ENCODE data around the gene TRIM33. TPM values are rescaled to one million over a fixed set of nuclear protein-coding genes. Genes with fewer than 3 reads are reported as not detected.

The TRIM33 gene
- total and polyA plus RNA-seq, 10 of the 15 experiments (the other 5 are each of a cell fraction or from before 2014, with no cell fraction given), result 9.0 to 40.3 (median 22.0) TPM

DNA sequence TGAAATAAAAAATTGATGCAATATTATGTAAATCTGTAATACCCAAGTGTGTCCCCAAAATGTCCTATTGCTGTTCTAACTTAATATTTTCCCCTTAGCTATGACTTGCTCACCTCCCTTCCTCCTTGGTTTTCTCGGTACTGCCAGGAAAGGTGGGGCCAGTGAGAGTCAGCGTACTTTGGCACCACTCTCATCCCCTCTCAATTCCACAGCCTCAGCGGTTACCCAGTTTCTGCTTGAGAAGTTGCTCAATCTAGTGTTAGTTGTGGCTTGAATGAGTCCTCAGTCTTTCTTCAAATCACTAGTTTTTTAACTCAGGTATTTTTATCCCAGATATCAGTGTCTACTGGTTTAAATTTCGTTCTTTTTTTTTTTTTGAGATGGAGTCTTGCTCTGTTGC is 38.1 kb upstream of the TRIM33 start:
- Histone ChIP-seq H3K36me3 (ENCODE audit: control insufficient read depth in 2 of 2, insufficient read depth in 2 of 2, low read length in 1 of 2) (no peaks in the 10 kb centered on the region), H2AFZ (ENCODE audit: control insufficient read depth, low read depth, low read length) (no peak overlapping the region), H3K4me3 (no peak overlapping the region), H3K4me1 (ENCODE audit: control insufficient read depth, insufficient read depth, low read length) (no peaks in the 10 kb centered on the region), H4K20me1 (ENCODE audit: control insufficient read depth, insufficient read depth) (no peaks in the 10 kb centered on the region), H3K4me2 (ENCODE audit: control insufficient read depth, insufficient read depth) (no peak overlapping the region), H3K27ac (ENCODE audit: control insufficient read depth, insufficient read depth) (no peak overlapping the region), H3K27me3 (replicated peaks in 1 of 2; ENCODE audit: control insufficient read depth in 2 of 2, insufficient read depth in 2 of 2, low read length in 1 of 2) (no peaks in the 10 kb centered on the region), H3K9me3 (replicated peaks; ENCODE audit: control insufficient read depth, insufficient read depth, low read length) (no peaks in the 10 kb centered on the region), H3K79me2 (ENCODE audit: control insufficient read depth, insufficient read depth, low read length) (no peaks in the 10 kb centered on the region), H3K9ac (ENCODE audit: control insufficient read depth, insufficient read depth, low read length) (no peak overlapping the region)
- ChIA-PET POLR2A (no interaction called here), SMC1A (ENCODE audit: uncharacterized antibody, unreplicated experiment) (interaction anchor here (2.6 kb wide), 1 partner anchor 10 kb away, joined by 6 read pairs; no protein-coding TSS in a partner anchor), CTCF (no interaction called here), RAD21 (ENCODE audit: unreplicated experiment) (interaction anchor here (1.4 kb wide), 1 partner anchor 10 kb away, joined by 4 read pairs; no protein-coding TSS in a partner anchor)
- no peak for TF ChIP-seq NRF1 (conservative IDR thresholded peaks at IDR 0.05; ENCODE audit: low read depth, low read length)
- no peak for TF ChIP-seq EZH2 (IDR thresholded peaks at IDR 0.05; ENCODE audit: borderline replicate concordance, control insufficient read depth, low read depth, low read length)
- no peak for TF ChIP-seq SMARCA5 (IDR thresholded peaks at IDR 0.05)
- TF ChIP-seq RAD51 (IDR thresholded peaks at IDR 0.05), result no peak
- no peak for TF ChIP-seq LARP7 (IDR thresholded peaks at IDR 0.05)
- TF ChIP-seq, protein P1, sequence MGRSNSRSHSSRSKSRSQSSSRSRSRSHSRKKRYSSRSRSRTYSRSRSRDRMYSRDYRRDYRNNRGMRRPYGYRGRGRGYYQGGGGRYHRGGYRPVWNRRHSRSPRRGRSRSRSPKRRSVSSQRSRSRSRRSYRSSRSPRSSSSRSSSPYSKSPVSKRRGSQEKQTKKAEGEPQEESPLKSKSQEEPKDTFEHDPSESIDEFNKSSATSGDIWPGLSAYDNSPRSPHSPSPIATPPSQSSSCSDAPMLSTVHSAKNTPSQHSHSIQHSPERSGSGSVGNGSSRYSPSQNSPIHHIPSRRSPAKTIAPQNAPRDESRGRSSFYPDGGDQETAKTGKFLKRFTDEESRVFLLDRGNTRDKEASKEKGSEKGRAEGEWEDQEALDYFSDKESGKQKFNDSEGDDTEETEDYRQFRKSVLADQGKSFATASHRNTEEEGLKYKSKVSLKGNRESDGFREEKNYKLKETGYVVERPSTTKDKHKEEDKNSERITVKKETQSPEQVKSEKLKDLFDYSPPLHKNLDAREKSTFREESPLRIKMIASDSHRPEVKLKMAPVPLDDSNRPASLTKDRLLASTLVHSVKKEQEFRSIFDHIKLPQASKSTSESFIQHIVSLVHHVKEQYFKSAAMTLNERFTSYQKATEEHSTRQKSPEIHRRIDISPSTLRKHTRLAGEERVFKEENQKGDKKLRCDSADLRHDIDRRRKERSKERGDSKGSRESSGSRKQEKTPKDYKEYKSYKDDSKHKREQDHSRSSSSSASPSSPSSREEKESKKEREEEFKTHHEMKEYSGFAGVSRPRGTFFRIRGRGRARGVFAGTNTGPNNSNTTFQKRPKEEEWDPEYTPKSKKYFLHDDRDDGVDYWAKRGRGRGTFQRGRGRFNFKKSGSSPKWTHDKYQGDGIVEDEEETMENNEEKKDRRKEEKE (IDR thresholded peaks at IDR 0.05), result no peak
- TF ChIP-seq FOXK2 (IDR thresholded peaks at IDR 0.05), result no peak
- TF ChIP-seq TCF3 (IDR thresholded peaks at IDR 0.05; ENCODE audit: borderline replicate concordance, insufficient read depth, low read depth, low read length), result no peak
- TF ChIP-seq ETV6 (conservative IDR thresholded peaks at IDR 0.05 in 1 of 2, IDR thresholded peaks at IDR 0.05 in 1 of 2; ENCODE audit: borderline replicate concordance in 1 of 2, low read depth in 1 of 2), result no peak
- TF ChIP-seq ZNF622 (IDR thresholded peaks at IDR 0.05), result no peak
- no peak for TF ChIP-seq TAF1 (IDR thresholded peaks at IDR 0.05; ENCODE audit: borderline replicate concordance, low read depth, low read length)
- no peak for TF ChIP-seq SP1 (IDR thresholded peaks at IDR 0.05; ENCODE audit: low read depth, low read length)
- TF ChIP-seq, protein P2, sequence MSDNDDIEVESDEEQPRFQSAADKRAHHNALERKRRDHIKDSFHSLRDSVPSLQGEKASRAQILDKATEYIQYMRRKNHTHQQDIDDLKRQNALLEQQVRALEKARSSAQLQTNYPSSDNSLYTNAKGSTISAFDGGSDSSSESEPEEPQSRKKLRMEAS (IDR thresholded peaks at IDR 0.05; ENCODE audit: low read depth, low read length), result no peak
- ATAC-seq, result no peak
- no peak for DNase-seq (ENCODE audit: low read depth, low spot score)
- no TSS peak for BruUV-seq (replicated peaks)
- no peak for FAIRE-seq
- WGBS (ENCODE audit: insufficient coverage, insufficient replicate concordance, low lambda C conversion rate, missing lambda C conversion rate), result 29% methylated on average over 4 of the region's 4 CpGs
- intact Hi-C loops (cut with micrococcal nuclease; ENCODE audit: unreplicated experiment) (no loop called here), in situ Hi-C loops (cut with MboI) (no loop called here)
